ENCODE data around the gene ZNF577. TPM values are rescaled to one million over a fixed set of nuclear protein-coding genes. Genes with fewer than 3 reads are reported as not detected.

ZNF577 gene
- total and polyA plus RNA-seq, 7 donors: 3.1 to 10.4 (median 5.1) TPM

DNA sequence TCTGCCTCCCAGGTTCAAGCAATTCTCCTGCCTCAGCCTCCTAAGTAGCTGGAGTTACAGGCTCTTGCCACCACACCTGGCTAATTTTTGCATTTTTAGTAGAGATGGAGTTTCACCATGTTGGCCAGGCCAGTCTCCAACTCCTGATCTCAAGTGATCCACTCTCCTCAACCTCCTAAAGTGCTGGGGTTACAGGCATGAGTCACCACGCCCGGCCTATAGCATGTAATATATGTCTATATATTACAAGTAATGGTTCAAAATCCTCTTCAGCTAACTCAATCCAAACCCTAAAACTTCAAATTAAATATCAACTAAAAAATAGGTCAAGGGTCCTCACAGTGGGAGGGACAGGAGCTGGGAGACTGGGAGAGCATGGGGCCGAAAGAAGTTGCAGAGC lies 64.8 kb downstream of the ZNF577 start:
- no peak overlapping the region for H3K27ac ChIP-seq
- WGBS, 3 donors: 91 to 94% (median 93%) methylated on average over 3 of the region's 3 CpGs

DNA sequence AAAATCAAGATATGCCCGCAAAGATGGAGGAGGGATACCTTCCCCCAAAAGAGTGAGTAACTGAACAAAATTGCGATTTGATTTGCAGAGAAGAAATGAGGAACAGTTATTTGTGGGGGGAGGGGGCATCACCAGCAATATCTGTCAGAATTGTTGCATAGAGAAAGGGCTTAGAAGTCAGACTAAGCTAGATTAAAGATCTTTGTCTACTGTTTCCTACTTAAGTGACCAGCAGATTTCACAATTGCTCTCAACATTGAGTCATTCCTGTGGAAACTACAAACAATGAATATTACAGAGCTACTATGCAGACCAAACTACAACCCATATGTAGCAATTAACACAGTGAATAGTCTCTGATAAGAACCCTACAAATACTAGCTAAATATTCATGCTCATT lies 65.4 kb downstream of the ZNF577 start:
- H3K27ac ChIP-seq: no peak overlapping the region
- no peak for DNase-seq
- no peak overlapping the region for H3K4me3 ChIP-seq
- intact Hi-C loops (cut with DNase I): no loop called here
- H3K36me3 ChIP-seq (ENCODE audit: insufficient read depth in 1 of 2, low read depth in 1 of 2): no peaks in the 10 kb centered on the region
- TF ChIP-seq, protein P1, sequence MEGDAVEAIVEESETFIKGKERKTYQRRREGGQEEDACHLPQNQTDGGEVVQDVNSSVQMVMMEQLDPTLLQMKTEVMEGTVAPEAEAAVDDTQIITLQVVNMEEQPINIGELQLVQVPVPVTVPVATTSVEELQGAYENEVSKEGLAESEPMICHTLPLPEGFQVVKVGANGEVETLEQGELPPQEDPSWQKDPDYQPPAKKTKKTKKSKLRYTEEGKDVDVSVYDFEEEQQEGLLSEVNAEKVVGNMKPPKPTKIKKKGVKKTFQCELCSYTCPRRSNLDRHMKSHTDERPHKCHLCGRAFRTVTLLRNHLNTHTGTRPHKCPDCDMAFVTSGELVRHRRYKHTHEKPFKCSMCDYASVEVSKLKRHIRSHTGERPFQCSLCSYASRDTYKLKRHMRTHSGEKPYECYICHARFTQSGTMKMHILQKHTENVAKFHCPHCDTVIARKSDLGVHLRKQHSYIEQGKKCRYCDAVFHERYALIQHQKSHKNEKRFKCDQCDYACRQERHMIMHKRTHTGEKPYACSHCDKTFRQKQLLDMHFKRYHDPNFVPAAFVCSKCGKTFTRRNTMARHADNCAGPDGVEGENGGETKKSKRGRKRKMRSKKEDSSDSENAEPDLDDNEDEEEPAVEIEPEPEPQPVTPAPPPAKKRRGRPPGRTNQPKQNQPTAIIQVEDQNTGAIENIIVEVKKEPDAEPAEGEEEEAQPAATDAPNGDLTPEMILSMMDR (IDR thresholded peaks at IDR 0.05): no peak
- ATAC-seq: no peak
- no peaks in the 10 kb centered on the region for H3K27me3 ChIP-seq (ENCODE audit: insufficient read depth in 3 of 3, low read length in 2 of 3)
- H3K9me3 ChIP-seq: peaks cover 5% of the 10 kb centered on the region
- no peaks in the 10 kb centered on the region for H3K4me1 ChIP-seq
- 85 to 93% (median 88%) methylated on average over 2 of the region's 2 CpGs for WGBS, 3 donors

More for the DNA sequence above, 64.8 kb downstream of the ZNF577 start:
- Histone ChIP-seq H3K27me3 (ENCODE audit: insufficient read depth in 3 of 3, low read length in 2 of 3) (no peaks in the 10 kb centered on the region), H3K4me1 (no peaks in the 10 kb centered on the region), H3K9me3 (peaks cover 5% of the 10 kb centered on the region), H3K36me3 (ENCODE audit: insufficient read depth in 1 of 2, low read depth in 1 of 2) (no peaks in the 10 kb centered on the region), H3K4me3 (no peak overlapping the region)
- DNase-seq: no peak
- no peak for ATAC-seq
- intact Hi-C loops (cut with DNase I): no loop called here
- TF ChIP-seq, protein P1 (IDR thresholded peaks at IDR 0.05): no peak

DNA sequence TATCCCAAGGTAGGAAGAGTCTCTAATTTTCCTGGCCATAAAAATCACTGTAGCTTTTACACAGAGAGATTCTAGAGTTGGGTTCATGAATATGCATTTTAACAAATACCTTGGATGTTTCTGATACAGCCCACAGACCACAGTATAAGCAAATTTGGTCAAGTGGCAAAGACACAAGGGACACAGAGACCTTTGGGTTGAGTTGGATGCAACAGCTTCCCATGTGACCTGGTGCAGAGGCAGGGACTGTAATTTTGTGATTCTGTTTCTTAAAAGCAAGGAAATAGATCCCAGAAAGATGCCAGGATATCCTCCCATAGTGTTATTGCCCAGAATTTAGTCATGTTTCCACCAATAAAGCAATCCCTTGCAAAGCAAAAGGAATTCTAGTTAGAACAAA lies 65.8 kb downstream of the ZNF577 start:
- TF ChIP-seq, protein P1 (IDR thresholded peaks at IDR 0.05): no peak
- Histone ChIP-seq H3K27ac (no peak overlapping the region), H3K36me3 (ENCODE audit: insufficient read depth in 1 of 2, low read depth in 1 of 2) (no peaks in the 10 kb centered on the region), H3K4me1 (no peaks in the 10 kb centered on the region), H3K9me3 (peaks cover 2% of the 10 kb centered on the region), H3K27me3 (ENCODE audit: insufficient read depth in 3 of 3, low read length in 2 of 3) (no peaks in the 10 kb centered on the region), H3K4me3 (no peak overlapping the region)
- DNase-seq (no peak), ATAC-seq (no peak)
- intact Hi-C loops (cut with DNase I): no loop called here

DNA sequence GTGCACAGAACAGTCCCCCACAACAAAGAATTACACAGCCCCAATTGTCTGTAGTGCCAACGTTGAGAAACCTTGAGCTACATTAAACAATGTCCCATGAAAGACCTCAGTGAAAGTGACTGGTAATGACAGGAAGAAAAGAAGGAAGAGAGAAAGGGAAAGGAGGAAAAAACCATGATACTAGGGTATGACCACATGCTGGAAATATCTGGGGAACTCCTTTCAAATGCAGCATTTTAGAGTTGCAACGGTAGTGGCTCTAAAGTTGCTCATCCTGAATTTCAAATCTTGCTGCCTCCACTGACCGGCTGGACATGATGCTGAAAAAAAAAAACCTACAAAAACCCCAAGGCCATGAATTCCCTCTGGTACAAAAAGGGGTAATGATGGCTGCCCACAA lies 66.3 kb downstream of the ZNF577 start:
- intact Hi-C loops (cut with DNase I): no loop called here
- TF ChIP-seq, protein P1 (IDR thresholded peaks at IDR 0.05): no peak
- WGBS, 3 donors: 64 to 72% (median 64%) methylated on average over 3 of the region's 3 CpGs
- no peak for ATAC-seq
- Histone ChIP-seq H3K36me3 (ENCODE audit: insufficient read depth in 1 of 2, low read depth in 1 of 2) (no peaks in the 10 kb centered on the region), H3K4me3 (no peak overlapping the region), H3K4me1 (no peaks in the 10 kb centered on the region), H3K27ac (no peak overlapping the region), H3K27me3 (ENCODE audit: insufficient read depth in 3 of 3, low read length in 2 of 3) (no peaks in the 10 kb centered on the region), H3K9me3 (no peaks in the 10 kb centered on the region)
- DNase-seq: no peak

Other genes starting within 250 kb of the ZNF577 start
- 1 to 10 TPM in 3 of 4 donors, under 1 TPM in 1; 0.93 to 1.9 (median 1.1) TPM for gene SIGLEC14, start 241.1 kb downstream of the ZNF577 start, total RNA-seq
- under 1 TPM; 0.07 to 0.49 (median 0.10) TPM for gene SIGLEC14, start 241.1 kb downstream of the ZNF577 start, polyA plus RNA-seq
- 1 to 10 TPM; 2.9 to 4.2 (median 3.5) TPM for gene SPACA6, start 194.6 kb downstream of the ZNF577 start, total RNA-seq
- 1 to 10 TPM; 1.5 to 5.2 (median 2.1) TPM for gene SPACA6, start 194.6 kb downstream of the ZNF577 start, polyA plus RNA-seq
- gene HAS1, start 164.0 kb downstream of the ZNF577 start, total RNA-seq: under 1 TPM in 2 of 4 donors, not detected in 2; 0.32 to 0.46 TPM
- under 1 TPM; 0.04 to 0.25 (median 0.04) TPM for gene HAS1, start 164.0 kb downstream of the ZNF577 start, polyA plus RNA-seq
- 1 to 10 TPM; 1.5 to 6.7 (median 3.5) TPM for gene FPR1, start 136.1 kb downstream of the ZNF577 start, total RNA-seq
- 1 to 10 TPM in 1 of 3 donors, under 1 TPM in 2; 0.45 to 2.1 (median 0.55) TPM for gene FPR1, start 136.1 kb downstream of the ZNF577 start, polyA plus RNA-seq
- gene FPR2, start 126.8 kb downstream of the ZNF577 start, total RNA-seq: under 1 TPM; 0.30 to 0.98 (median 0.68) TPM
- under 1 TPM; 0.06 to 0.21 (median 0.08) TPM for gene FPR2, start 126.8 kb downstream of the ZNF577 start, polyA plus RNA-seq
- gene FPR3, start 92.8 kb downstream of the ZNF577 start, total RNA-seq: 1 to 10 TPM; 1.2 to 2.3 (median 1.8) TPM
- under 1 TPM; 0.27 to 0.66 (median 0.32) TPM for gene FPR3, start 92.8 kb downstream of the ZNF577 start, polyA plus RNA-seq
- 1 to 10 TPM; 4.2 to 6.0 (median 4.9) TPM for gene ZNF649, start 17.1 kb upstream of the ZNF577 start, total RNA-seq
- 1 to 10 TPM; 2.9 to 6.0 (median 3.6) TPM for gene ZNF649, start 17.1 kb upstream of the ZNF577 start, polyA plus RNA-seq
- 1 to 10 TPM; 1.7 to 3.6 (median 2.3) TPM for gene ZNF613, start 39.5 kb upstream of the ZNF577 start, total RNA-seq
- 1 to 10 TPM; 1.7 to 4.5 (median 2.3) TPM for gene ZNF613, start 39.5 kb upstream of the ZNF577 start, polyA plus RNA-seq
- 1 to 10 TPM; 2.9 to 7.2 (median 4.9) TPM for gene ZNF350, start 98.9 kb upstream of the ZNF577 start, total RNA-seq
- 10 to 100 TPM in 1 of 3 donors, 1 to 10 TPM in 2; 3.5 to 12.7 (median 7.2) TPM for gene ZNF350, start 98.9 kb upstream of the ZNF577 start, polyA plus RNA-seq
- 1 to 10 TPM; 4.5 to 7.4 (median 5.2) TPM for gene ZNF615, start 120.3 kb upstream of the ZNF577 start, total RNA-seq
- 1 to 10 TPM; 1.5 to 8.2 (median 3.3) TPM for gene ZNF615, start 120.3 kb upstream of the ZNF577 start, polyA plus RNA-seq
- 1 to 10 TPM; 3.8 to 6.2 (median 4.5) TPM for gene ZNF614, start 140.4 kb upstream of the ZNF577 start, total RNA-seq
- gene ZNF614, start 140.4 kb upstream of the ZNF577 start, polyA plus RNA-seq: 1 to 10 TPM; 3.3 to 7.7 (median 3.4) TPM
- gene ZNF432, start 160.9 kb upstream of the ZNF577 start, total RNA-seq: 1 to 10 TPM; 3.1 to 6.4 (median 4.5) TPM
- 1 to 10 TPM; 3.4 to 6.6 (median 4.2) TPM for gene ZNF432, start 160.9 kb upstream of the ZNF577 start, polyA plus RNA-seq
- gene ZNF841, start 207.8 kb upstream of the ZNF577 start, total RNA-seq: 1 to 10 TPM; 3.0 to 4.4 (median 3.2) TPM
- 1 to 10 TPM; 1.2 to 4.3 (median 2.2) TPM for gene ZNF841, start 207.8 kb upstream of the ZNF577 start, polyA plus RNA-seq

Measured in psoas muscle (tissue), 8 donors.